Mononuclear cell (primary cell): Measurements from ENCODE around the gene SOX9. TPM values are rescaled to one million over a fixed set of nuclear protein-coding genes. Genes with fewer than 3 reads are reported as not detected.

Experiments used
- H3K27me3 ChIP-seq: 2 replicates; pipeline ENCODE4 v1.6.0; 2011; ENCODE audit warnings: low read length, control low read depth; ENCODE audit not compliant: insufficient read depth
- H3K4me1 ChIP-seq: 2 replicates; pipeline ENCODE4 v1.5.1; 2011; ENCODE audit warnings: mild to moderate bottlenecking, low read length, control low read depth; ENCODE audit not compliant: insufficient read depth
- H3K4me3 ChIP-seq: 2 replicates; pipeline ENCODE4 v1.5.1; 2011; ENCODE audit warnings: mild to moderate bottlenecking, low read length, moderate library complexity
- H3K9me3 ChIP-seq: 2 replicates; pipeline ENCODE4 v1.5.1; 2011; ENCODE audit warnings: low read depth, mild to moderate bottlenecking, control low read depth, low read length
- total RNA-seq: library from RNA; depleted of rRNA; stranded (reverse); fragments of >200 nt; gene quantifications from one replicate; pipeline ENCODE4 v1.2.3, GENCODE V29; 2012

SOX9 gene
- total RNA-seq, 1 donor: not detected

- H3K4me1 ChIP-seq: no peaks in the 10 kb centered on the region
- no peak overlapping the region for H3K4me3 ChIP-seq
- peaks cover 86% of the 10 kb centered on the region for H3K27me3 ChIP-seq
- H3K9me3 ChIP-seq: no peaks in the 10 kb centered on the region
These were observed 2.3 kb upstream of the SOX9 start for GRCh38 chr17:72118335-72119076.

- Histone ChIP-seq H3K4me1 (no peaks in the 10 kb centered on the region), H3K9me3 (no peaks in the 10 kb centered on the region), H3K27me3 (peaks cover 88% of the 10 kb centered on the region), H3K4me3 (no peak overlapping the region)
These were observed 1.5 kb upstream of the SOX9 start for GRCh38 chr17:72119077-72119872.

GRCh38 chr17:72119873-72120641 lies 763 bp upstream of the SOX9 start:
- Histone ChIP-seq H3K27me3 (peaks cover 89% of the 10 kb centered on the region), H3K4me1 (no peaks in the 10 kb centered on the region), H3K4me3 (no peak overlapping the region), H3K9me3 (no peaks in the 10 kb centered on the region)

- Histone ChIP-seq H3K9me3 (no peaks in the 10 kb centered on the region), H3K27me3 (peaks cover 85% of the 10 kb centered on the region), H3K4me1 (no peaks in the 10 kb centered on the region), H3K4me3 (no peak overlapping the region)
These were observed 567 bp downstream of the SOX9 start for GRCh38 chr17:72121164-72122009.

- no peaks in the 10 kb centered on the region for H3K9me3 ChIP-seq
- H3K4me1 ChIP-seq: no peaks in the 10 kb centered on the region
- peaks cover 85% of the 10 kb centered on the region for H3K27me3 ChIP-seq
- H3K4me3 ChIP-seq: no peak overlapping the region
These were observed 1.4 kb downstream of the SOX9 start for GRCh38 chr17:72122010-72122764.

- H3K27me3 ChIP-seq: peaks cover 79% of the 10 kb centered on the region
- H3K9me3 ChIP-seq: no peaks in the 10 kb centered on the region
- no peak overlapping the region for H3K4me3 ChIP-seq
- no peaks in the 10 kb centered on the region for H3K4me1 ChIP-seq
These were observed 2.1 kb downstream of the SOX9 start for GRCh38 chr17:72122765-72123529.

- peaks cover 71% of the 10 kb centered on the region for H3K27me3 ChIP-seq
- no peaks in the 10 kb centered on the region for H3K9me3 ChIP-seq
- no peak overlapping the region for H3K4me3 ChIP-seq
- no peaks in the 10 kb centered on the region for H3K4me1 ChIP-seq
These were observed 3.0 kb downstream of the SOX9 start for GRCh38 chr17:72123530-72124437.

GRCh38 chr17:72124438-72124775 lies 3.6 kb downstream of the SOX9 start:
- no peaks in the 10 kb centered on the region for H3K9me3 ChIP-seq
- H3K4me1 ChIP-seq: no peaks in the 10 kb centered on the region
- H3K27me3 ChIP-seq: peaks cover 64% of the 10 kb centered on the region
- no peak overlapping the region for H3K4me3 ChIP-seq

GRCh38 chr17:72125226-72125651 lies 4.4 kb downstream of the SOX9 start:
- peaks cover 56% of the 10 kb centered on the region for H3K27me3 ChIP-seq
- no peak overlapping the region for H3K4me3 ChIP-seq
- H3K4me1 ChIP-seq: no peaks in the 10 kb centered on the region

GRCh38 chr17:72125742-72126141 lies 4.9 kb downstream of the SOX9 start:
- Histone ChIP-seq H3K9me3 (no peaks in the 10 kb centered on the region), H3K4me1 (no peaks in the 10 kb centered on the region), H3K27me3 (peaks cover 53% of the 10 kb centered on the region), H3K4me3 (no peak overlapping the region)

More at GRCh38 chr17:72125226-72125651, 4.4 kb downstream of the SOX9 start:
- no peaks in the 10 kb centered on the region for H3K9me3 ChIP-seq

GRCh38 chr17:72126575-72127486 lies 6.0 kb downstream of the SOX9 start:
- Histone ChIP-seq H3K27me3 (peaks cover 43% of the 10 kb centered on the region), H3K4me1 (no peaks in the 10 kb centered on the region), H3K4me3 (no peak overlapping the region), H3K9me3 (no peaks in the 10 kb centered on the region)

GRCh38 chr17:72128039-72128438 lies 7.2 kb downstream of the SOX9 start:
- Histone ChIP-seq H3K27me3 (peaks cover 35% of the 10 kb centered on the region), H3K9me3 (no peaks in the 10 kb centered on the region), H3K4me1 (no peaks in the 10 kb centered on the region), H3K4me3 (no peak overlapping the region)
